Endothelial cell of hepatic sinusoid (primary cell): ENCODE data around the gene CALN1.
"Not testable (repeated sequence)": the region's sequence is repeated elsewhere in the genome, so short reads cannot be mapped to it uniquely, and the experiment has no call there.

Experiments
- in situ Hi-C: cut with HindIII; loops from 2 replicates; pipeline ENCODE4 v1.10.0; 2017; ENCODE audit warnings: low sequenced_read_pairs

Gene CALN1

GRCh38 chr7:72412121-72412618 is at the start of gene CALN1:
TSS of gene CALN1 (minus strand) at chr7:72412338.
- in situ Hi-C loops = not testable (repeated sequence)

GRCh38 chr7:72453471-72453870 is 41.3 kb upstream of the CALN1 start:
- in situ Hi-C loops = no loop called here

GRCh38 chr7:72447465-72448204 is 35.5 kb upstream of the CALN1 start:
- in situ Hi-C loops = loop anchor here (10.0 kb wide), 1 partner anchor 393 kb away; no protein-coding TSS in a partner anchor

GRCh38 chr7:72446591-72447462 is 34.7 kb upstream of the CALN1 start:
- in situ Hi-C loops = loop anchor here (10.0 kb wide), 1 partner anchor 392 kb away; no protein-coding TSS in a partner anchor

- in situ Hi-C loops = loop anchor here (10.0 kb wide), 1 partner anchor 391 kb away; no protein-coding TSS in a partner anchor
Observed at GRCh38 chr7:72446131-72446530, 34.0 kb upstream of the CALN1 start.

- in situ Hi-C loops = loop anchor here (10.0 kb wide), 1 partner anchor 391 kb away; no protein-coding TSS in a partner anchor
Observed at GRCh38 chr7:72445580-72445979, 33.4 kb upstream of the CALN1 start.

GRCh38 chr7:72445075-72445474 is 32.9 kb upstream of the CALN1 start:
- in situ Hi-C loops = loop anchor here (10.0 kb wide), 1 partner anchor 390 kb away; no protein-coding TSS in a partner anchor

GRCh38 chr7:72444026-72444776 is 32.1 kb upstream of the CALN1 start:
- in situ Hi-C loops = loop anchor here (10.0 kb wide), 1 partner anchor 389 kb away; no protein-coding TSS in a partner anchor

- in situ Hi-C loops = loop anchor here (10.0 kb wide), 1 partner anchor 387 kb away; no protein-coding TSS in a partner anchor
Observed at GRCh38 chr7:72441791-72442190, 29.7 kb upstream of the CALN1 start.

GRCh38 chr7:72438491-72438890 is 26.4 kb upstream of the CALN1 start:
- in situ Hi-C loops = no loop called here

GRCh38 chr7:72437610-72438009 is 25.5 kb upstream of the CALN1 start:
- in situ Hi-C loops = no loop called here

- in situ Hi-C loops = no loop called here
Observed at GRCh38 chr7:72437061-72437585, 25.0 kb upstream of the CALN1 start.

GRCh38 chr7:72435925-72436480 is 23.9 kb upstream of the CALN1 start:
- in situ Hi-C loops = no loop called here

- in situ Hi-C loops = no loop called here
Observed at GRCh38 chr7:72435366-72435765, 23.2 kb upstream of the CALN1 start.

GRCh38 chr7:72430531-72430930 is 18.4 kb upstream of the CALN1 start:
- in situ Hi-C loops = no loop called here

- in situ Hi-C loops = no loop called here
Observed at GRCh38 chr7:72429316-72429715, 17.2 kb upstream of the CALN1 start.

- in situ Hi-C loops = no loop called here
Observed at GRCh38 chr7:72416846-72417245, 4.7 kb upstream of the CALN1 start.

GRCh38 chr7:72415586-72415985 is 3.4 kb upstream of the CALN1 start:
- in situ Hi-C loops = no loop called here

- in situ Hi-C loops = no loop called here
Observed at GRCh38 chr7:72413886-72414285, 1.7 kb upstream of the CALN1 start.

GRCh38 chr7:72413290-72413689 is 1.2 kb upstream of the CALN1 start:
- in situ Hi-C loops = no loop called here
